ENCODE results near the gene LIFR.

The LIFR gene

GRCh38 chr5:38509185-38509584 is 47.3 kb downstream of the LIFR start:
- TF ChIP-seq PRDM1 (tag by site-specific recombination; IDR thresholded peaks at IDR 0.05) (peak; percentile 64), GLIS2 (tag by site-specific recombination; IDR thresholded peaks at IDR 0.05) (no peak), ZNF16 (tag by site-specific recombination; IDR thresholded peaks at IDR 0.05; ENCODE audit: low read depth) (no peak), HIC1 (tag by site-specific recombination; IDR thresholded peaks at IDR 0.05) (0 out of 2 replicates have a peak, but pooled peaks have one; percentile 14), PRDM2 (tag by site-specific recombination; IDR thresholded peaks at IDR 0.05; ENCODE audit: borderline replicate concordance) (no peak), KLF10 (tag by site-specific recombination; IDR thresholded peaks at IDR 0.05) (no peak), FEZF1 (tag by site-specific recombination; IDR thresholded peaks at IDR 0.05) (no peak), KLF17 (tag by site-specific recombination; IDR thresholded peaks at IDR 0.05) (no peak), ZNF184 (tag by site-specific recombination; IDR thresholded peaks at IDR 0.05) (no peak), ZNF521 (tag by site-specific recombination; IDR thresholded peaks at IDR 0.05) (no peak)
- Histone ChIP-seq H3K4me1 (ENCODE audit: control insufficient read depth, insufficient read depth, low read length) (peaks cover 10% of the 10 kb centered on the region), H3K4me3 (ENCODE audit: low read depth, low read length) (no peak overlapping the region), H3K36me3 (ENCODE audit: control insufficient read depth in 2 of 2, insufficient read depth in 1 of 2, low read length in 2 of 2) (peaks cover 5 to 27% of the 10 kb centered on the region in 2 experiments), H3K9me3 (ENCODE audit: control insufficient read depth, insufficient read depth, low read depth, low read length) (no peaks in the 10 kb centered on the region), H3K27ac (ENCODE audit: extremely low read depth, low read depth, low read length) (no peak overlapping the region)
- ChIA-PET POLR2A (no interaction called here), CTCF (interaction anchor here (0.6 to 1.8 kb wide), 5 partner anchors 46 to 300 kb away, joined by 3 to 6 read pairs (median 3); no protein-coding TSS in a partner anchor)

- H3K9me3 ChIP-seq (ENCODE audit: control insufficient read depth, insufficient read depth, low read depth, low read length), result no peaks in the 10 kb centered on the region
- no peak overlapping the region for H3K4me3 ChIP-seq (ENCODE audit: low read depth, low read length)
- TF ChIP-seq ZFP69B (tag by site-specific recombination; IDR thresholded peaks at IDR 0.05) (peak; percentile 63; the same call in 1 of the 2 replicates), GLI4 (tag by site-specific recombination; IDR thresholded peaks at IDR 0.05) (no peak), ZNF692 (tag by site-specific recombination; IDR thresholded peaks at IDR 0.05) (peak; percentile 76)
- H3K4me1 ChIP-seq (ENCODE audit: control insufficient read depth, insufficient read depth, low read length), result peaks cover 6% of the 10 kb centered on the region
- ChIA-PET POLR2A (no interaction called here), CTCF (interaction anchor here (0.7 to 1.2 kb wide), 3 partner anchors 44 to 124 kb away, joined by 3 to 5 read pairs (median 3); no protein-coding TSS in a partner anchor)
- H3K27ac ChIP-seq (ENCODE audit: extremely low read depth, low read depth, low read length), result no peak overlapping the region
- H3K36me3 ChIP-seq (ENCODE audit: control insufficient read depth in 2 of 2, insufficient read depth in 1 of 2, low read length in 2 of 2), result peaks cover 5 to 27% of the 10 kb centered on the region in 2 experiments
Measured at GRCh38 chr5:38506302-38506701, 50.1 kb downstream of the LIFR start.
